GM19043 (cell line): ENCODE results near the gene PLA2G1B.

Source experiments
- ATAC-seq: cut with Tn5 transposase; IDR thresholded peaks from one replicate; pipeline ENCODE4 v1.9.1; 2021; ENCODE audit warnings: low read depth; ENCODE audit not compliant: unreplicated experiment

The PLA2G1B gene

DNA sequence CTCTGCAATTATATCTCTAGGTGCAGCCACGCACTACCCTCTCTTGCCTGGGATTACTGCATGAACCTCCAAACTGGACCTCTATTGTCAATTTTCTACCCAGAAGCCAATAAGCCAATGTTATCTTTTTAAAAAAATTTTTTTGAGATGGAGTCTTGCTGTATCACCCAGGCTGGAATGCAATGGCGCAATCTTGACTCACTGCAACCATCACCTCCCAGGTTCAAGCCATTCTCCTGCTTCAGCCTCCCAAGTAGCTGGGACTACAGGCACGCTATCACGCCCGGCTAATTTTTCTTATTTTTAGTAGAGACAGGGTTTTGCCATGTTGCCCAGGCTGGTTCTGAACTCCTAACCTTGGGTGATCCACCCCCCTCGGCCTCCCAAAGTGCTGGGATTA, 50.8 kb downstream of the PLA2G1B start:
- no peak for ATAC-seq
